Suppressor macrophage (primary cell): ENCODE data around the gene NR5A2.

Source experiments
- DNase-seq, 4 experiments: peaks; one replicate each; pipeline ENCODE4 v3.0.0-alpha.2; 2020 to 2022

NR5A2 gene

GRCh38 chr1:200206761-200207160 is 179.3 kb downstream of the NR5A2 start:
- DNase-seq, result no peak

- peak in 2 of 4 experiments; percentile 2 to 18 for DNase-seq
Measured at GRCh38 chr1:200207711-200208126, 180.2 kb downstream of the NR5A2 start.

- DNase-seq, result no peak
Measured at GRCh38 chr1:200211157-200211556, 183.6 kb downstream of the NR5A2 start.

- no peak for DNase-seq
Measured at GRCh38 chr1:200213392-200213791, 185.9 kb downstream of the NR5A2 start.

GRCh38 chr1:200213921-200214320 is 186.4 kb downstream of the NR5A2 start:
- DNase-seq, result no peak

- no peak for DNase-seq
Measured at GRCh38 chr1:200215350-200215749, 187.8 kb downstream of the NR5A2 start.

- no peak for DNase-seq
Measured at GRCh38 chr1:200217703-200218102, 190.2 kb downstream of the NR5A2 start.

- no peak for DNase-seq
Measured at GRCh38 chr1:200221614-200222282, 194.2 kb downstream of the NR5A2 start.

- DNase-seq, result no peak
Measured at GRCh38 chr1:200223207-200223606, 195.7 kb downstream of the NR5A2 start.

GRCh38 chr1:200223613-200224012 is 196.1 kb downstream of the NR5A2 start:
- DNase-seq, result no peak

- no peak for DNase-seq
Measured at GRCh38 chr1:200224315-200224714, 196.8 kb downstream of the NR5A2 start.

GRCh38 chr1:200226268-200226968 is 198.9 kb downstream of the NR5A2 start:
- peak; percentile 21 to 36 (median 26) for DNase-seq

GRCh38 chr1:200226969-200227303 is 199.4 kb downstream of the NR5A2 start:
- no peak for DNase-seq
